Jurkat, Clone E6-1 (cell line): ENCODE measurements around the gene FAT4.

ENCODE experiments used
- DNase-seq: peaks from one replicate; pipeline ENCODE4 v3.0.0-alpha.2; 2011; ENCODE audit warnings: low read depth, low spot score
- H3K4me3 ChIP-seq: 2 replicates; pipeline ENCODE4 v1.5.1; 2011; ENCODE audit warnings: mild to moderate bottlenecking, low read length, control low read depth, moderate library complexity

Gene FAT4

DNA sequence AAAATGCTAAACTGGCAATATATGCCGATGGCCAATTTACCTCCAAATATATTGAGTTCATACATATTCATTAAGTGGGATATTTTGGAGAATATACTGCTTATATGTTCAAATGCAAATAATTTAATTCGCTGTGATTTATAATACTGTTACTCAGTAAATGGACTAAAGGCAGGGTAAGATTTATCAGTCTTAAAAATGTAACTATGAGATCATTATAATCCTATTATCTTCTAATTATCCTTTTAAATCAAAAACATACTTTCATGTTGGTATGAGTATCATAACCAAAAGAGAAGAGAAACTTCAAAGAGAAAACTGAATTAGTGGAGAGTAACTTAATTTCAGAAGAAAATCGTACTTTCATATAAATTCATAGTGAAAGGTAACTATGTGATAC lies 44.6 kb downstream of the FAT4 start:
- no peak overlapping the region for H3K4me3 ChIP-seq
- no peak for DNase-seq

DNA sequence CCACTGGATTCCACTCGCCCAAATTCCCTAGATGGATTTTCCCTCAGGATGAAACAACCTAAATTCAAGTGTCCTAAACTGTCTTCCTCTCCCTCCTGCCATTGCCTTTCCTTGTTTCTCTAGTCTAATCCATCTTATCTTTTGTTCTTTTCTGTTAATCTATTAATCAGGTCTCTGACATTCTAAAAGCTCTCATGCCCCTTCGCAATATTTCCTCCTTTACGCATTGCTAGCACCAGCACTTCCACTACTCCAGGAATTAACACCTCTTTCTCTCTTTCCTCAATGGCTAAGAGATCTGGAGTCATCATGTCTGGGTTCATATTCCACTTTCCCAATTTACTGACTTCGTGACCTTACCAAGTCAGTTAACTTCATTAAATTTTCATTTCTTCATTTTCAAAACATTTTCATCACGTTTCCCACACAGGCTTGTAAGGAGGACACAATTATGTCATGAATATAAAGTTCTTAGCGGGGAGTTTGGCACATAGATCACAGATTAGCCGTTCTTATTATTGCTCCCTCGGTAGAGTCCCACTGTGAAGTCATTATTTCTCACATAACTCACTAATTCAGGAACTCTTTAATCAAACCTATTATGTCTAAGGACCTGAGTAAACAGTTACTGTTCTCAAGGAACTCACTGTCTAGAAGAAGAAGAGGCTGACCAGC lies 45.3 kb downstream of the FAT4 start:
- no peak for DNase-seq
- no peak overlapping the region for H3K4me3 ChIP-seq

DNA sequence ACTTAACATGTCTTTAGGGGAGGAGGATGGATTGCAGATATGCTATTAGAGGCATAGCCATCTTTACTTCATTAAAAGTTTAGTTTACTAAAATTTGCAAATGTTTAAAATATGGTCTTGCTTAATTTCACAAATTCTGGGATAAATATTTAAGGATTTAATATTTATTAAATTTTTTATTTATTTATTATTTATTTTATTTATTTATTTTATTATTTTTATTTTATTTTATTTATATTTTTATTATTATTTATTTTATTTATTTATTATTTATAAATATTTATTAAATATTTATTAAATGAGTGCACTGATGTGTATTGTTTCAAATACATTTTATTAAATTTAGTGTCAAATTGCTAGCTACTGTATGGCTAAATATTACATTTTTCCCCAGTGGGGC lies 46.0 kb downstream of the FAT4 start:
- DNase-seq = no peak
- no peak overlapping the region for H3K4me3 ChIP-seq
